Retinal pigment epithelial cell (primary cell): ENCODE measurements around the gene PLEKHM1.
"Not testable (repeated sequence)": the region's sequence is repeated elsewhere in the genome, so short reads cannot be mapped to it uniquely, and the experiment has no call there.

Source experiments
- DNase-seq: peaks from one replicate; pipeline ENCODE4 v3.0.0-alpha.2; 2010; ENCODE audit warnings: low read depth
- H3K4me3 ChIP-seq: 2 replicates; pipeline ENCODE4 v1.5.1; 2011; ENCODE audit warnings: mild to moderate bottlenecking, low read length, control low read depth, moderate library complexity
- TF ChIP-seq, protein P1 (sequence below): conservative IDR thresholded peaks from 2 replicates; pipeline ENCODE4 v1.5.1; 2011; ENCODE audit warnings: low read depth, low read length, control low read depth, inconsistent platforms

The PLEKHM1 gene

DNA sequence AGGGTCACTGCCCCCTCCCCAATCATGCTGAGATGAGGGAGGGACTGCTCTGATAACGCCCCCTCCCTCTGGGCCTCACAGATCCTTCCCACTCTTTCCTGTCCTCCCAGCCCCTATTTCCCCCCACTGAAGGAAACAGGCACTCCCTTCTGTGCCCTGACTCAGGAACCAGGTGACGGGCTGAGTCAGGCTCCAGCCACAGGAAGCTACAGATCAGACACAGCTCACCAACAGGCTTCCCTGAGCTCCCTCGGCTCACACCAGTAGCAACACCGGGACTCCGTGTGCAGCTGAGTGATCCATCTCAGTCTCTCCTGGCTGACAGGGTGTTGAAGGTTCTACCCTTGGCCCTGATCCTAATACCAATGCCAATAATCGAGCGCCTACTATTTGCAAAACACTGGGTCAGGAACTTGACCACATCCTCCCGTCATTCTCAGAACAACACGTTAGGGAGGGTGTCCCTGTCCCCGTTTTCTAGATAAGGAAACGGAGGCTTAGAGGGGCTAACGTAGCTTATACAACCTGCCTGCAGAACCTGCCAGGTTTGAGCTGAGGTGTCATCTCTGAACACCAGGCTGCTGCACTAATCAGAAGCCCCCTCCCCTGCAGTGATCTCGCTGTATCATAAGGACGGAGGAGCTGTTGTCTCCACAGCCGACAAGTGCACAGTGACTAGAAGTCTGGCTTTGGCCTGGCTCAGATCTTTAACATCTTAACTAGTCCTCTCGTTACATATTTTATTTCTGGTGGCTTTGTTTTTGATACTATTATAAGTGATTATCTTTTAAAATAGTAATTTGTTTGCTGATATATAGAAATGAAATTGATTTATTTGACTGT, 44.4 kb downstream of the PLEKHM1 start:
- peak; percentile 66 for DNase-seq
- not testable (repeated sequence) for H3K4me3 ChIP-seq

DNA sequence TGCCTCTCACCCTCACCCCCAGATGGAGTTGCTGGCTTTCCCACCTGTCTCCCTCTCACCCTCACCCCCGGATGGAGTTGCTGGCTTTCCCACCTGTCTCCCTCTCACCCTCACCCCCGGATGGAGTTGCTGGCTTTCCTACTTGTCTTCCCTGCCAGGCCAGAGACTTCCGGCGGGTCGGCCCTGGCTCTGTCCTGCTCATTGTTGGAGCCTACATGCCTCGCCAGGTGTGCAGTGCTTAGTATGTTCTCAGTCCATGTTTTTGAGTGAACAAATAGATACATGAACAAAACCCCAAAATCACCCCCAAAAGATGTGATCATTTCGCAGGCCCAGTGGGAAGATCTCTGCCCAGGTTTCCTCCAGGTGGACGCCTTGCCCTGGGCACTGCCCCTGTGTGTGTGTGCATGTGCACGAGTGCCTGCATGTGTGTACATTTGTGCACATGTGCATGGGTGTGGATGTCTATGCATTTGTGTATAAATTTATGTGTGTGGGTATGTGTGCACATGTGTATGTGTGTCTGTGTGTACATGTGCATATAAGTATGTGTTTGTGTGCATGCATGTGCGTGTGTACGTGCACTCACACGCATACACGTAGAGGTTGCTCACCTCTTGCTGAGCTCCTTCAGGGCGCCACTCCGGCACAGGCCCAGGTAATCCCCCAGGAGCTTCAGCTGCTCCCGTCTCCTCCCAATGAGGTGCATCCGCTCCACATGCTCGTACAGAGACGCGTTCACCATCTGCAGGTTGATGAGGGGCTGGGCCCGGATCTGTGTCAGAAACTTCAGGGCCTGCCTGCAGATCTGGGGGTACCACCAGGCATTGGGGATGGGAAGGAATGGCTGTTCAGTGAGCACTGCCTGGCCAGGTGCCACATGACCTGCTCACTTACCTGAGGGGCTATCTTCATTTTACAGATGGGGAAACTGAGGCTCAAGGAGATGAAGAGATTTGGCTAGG, 45.4 kb downstream of the PLEKHM1 start:
- H3K4me3 ChIP-seq, DNase-seq: not testable (repeated sequence)

DNA sequence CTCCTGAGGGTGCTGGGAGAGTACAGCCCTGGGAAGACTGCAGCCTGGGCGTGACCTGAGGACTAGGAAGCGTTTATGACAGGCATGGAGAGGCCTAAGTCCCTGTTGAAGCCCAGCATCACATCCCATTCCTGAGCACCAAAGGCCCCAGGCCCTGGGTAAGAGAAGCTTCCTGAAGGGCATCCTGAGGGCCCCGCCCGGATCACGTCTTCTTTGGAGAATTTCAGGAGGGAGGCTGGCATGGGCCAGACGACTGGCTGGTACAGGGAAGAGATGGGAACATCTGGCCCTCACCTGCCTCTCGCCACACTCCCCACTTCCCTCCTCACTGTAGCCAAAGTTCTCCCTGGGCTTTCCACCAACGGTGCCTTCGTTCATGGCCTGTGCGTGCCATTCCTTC, 46.2 kb downstream of the PLEKHM1 start:
- not testable (repeated sequence) for DNase-seq, H3K4me3 ChIP-seq

DNA sequence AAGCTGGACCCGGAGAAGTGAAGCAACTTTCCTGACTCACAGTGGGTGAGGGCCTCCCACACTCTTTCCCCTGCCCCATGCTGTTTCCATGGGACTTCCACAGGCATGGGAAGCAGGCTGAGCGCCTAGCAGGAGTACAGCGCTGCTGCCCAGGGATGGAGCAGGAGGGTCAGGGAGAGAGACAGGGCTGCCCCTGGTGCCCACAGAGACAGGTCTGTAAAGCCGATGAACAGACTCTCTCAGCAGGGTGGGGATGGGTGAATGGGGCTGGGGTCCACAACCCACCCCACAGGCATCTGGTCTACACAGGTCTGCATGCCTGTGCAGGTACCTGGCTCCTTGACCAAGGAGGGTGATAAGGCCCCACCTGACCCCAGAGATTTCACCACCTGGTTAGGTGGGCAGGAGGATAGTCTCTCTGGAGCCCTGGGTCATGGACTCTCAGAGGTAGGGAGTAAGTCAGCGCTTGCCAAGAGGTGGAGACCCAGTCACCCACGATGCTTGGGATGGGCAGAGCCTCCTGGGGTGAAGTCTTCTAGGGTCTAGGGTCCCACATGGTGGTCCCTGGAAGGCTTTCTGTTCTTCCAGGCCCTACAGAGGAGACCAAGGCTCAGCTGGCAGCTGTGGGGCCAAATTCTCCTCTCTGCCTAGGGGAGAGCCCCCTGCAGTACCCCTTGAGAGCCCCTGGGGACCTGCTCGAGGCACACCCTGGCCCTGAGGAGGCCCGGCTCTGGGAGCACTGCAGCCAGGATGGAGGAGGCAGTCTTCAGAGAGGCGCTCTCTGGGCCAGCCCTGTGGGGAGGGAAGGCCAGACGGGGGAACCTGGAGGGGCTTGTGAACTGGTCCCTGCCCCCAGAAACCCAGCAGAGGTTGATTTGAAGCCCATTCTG, 46.9 kb downstream of the PLEKHM1 start:
- DNase-seq, H3K4me3 ChIP-seq: not testable (repeated sequence)

DNA sequence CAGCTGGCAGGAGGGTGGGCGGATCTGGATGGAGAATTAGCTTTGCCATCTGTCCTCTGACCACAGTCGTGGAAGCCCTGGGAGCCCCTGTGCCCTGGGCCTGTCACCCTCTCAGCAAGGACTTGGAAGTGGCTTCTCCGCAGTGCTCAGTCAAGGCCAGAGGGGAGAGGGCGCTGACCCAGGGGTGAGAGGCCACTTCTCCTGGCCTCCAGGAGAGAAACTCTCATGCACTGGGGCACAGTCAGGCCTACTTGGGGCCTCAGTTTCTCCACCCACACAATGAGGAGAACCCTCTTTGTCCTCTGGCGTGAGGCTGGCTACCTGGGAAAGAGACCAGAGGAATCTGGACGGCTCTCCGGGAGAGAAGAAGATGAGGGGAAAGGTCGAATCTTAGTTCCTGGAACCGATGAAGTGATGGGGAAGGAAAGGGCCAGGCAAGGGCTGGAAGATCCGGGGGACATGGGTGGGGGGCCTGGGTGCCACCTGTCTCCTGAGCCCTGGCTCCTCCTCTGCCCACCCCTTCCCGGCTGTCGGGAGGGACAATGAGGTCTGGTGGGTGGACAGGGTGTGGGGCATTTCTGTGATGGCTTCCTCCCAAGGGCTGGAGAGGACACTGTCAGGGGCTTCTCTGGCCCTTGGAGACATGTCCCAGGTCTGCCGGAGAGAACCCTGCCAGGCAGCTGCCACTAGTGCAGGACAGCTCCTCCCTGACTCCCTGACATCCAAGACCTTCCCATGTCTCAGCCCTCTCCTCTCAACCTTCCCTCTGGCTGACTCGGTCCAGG, 48.8 kb downstream of the PLEKHM1 start:
- H3K4me3 ChIP-seq, result no peak overlapping the region
- TF ChIP-seq, protein P1, sequence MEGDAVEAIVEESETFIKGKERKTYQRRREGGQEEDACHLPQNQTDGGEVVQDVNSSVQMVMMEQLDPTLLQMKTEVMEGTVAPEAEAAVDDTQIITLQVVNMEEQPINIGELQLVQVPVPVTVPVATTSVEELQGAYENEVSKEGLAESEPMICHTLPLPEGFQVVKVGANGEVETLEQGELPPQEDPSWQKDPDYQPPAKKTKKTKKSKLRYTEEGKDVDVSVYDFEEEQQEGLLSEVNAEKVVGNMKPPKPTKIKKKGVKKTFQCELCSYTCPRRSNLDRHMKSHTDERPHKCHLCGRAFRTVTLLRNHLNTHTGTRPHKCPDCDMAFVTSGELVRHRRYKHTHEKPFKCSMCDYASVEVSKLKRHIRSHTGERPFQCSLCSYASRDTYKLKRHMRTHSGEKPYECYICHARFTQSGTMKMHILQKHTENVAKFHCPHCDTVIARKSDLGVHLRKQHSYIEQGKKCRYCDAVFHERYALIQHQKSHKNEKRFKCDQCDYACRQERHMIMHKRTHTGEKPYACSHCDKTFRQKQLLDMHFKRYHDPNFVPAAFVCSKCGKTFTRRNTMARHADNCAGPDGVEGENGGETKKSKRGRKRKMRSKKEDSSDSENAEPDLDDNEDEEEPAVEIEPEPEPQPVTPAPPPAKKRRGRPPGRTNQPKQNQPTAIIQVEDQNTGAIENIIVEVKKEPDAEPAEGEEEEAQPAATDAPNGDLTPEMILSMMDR, result no peak
- no peak for DNase-seq

DNA sequence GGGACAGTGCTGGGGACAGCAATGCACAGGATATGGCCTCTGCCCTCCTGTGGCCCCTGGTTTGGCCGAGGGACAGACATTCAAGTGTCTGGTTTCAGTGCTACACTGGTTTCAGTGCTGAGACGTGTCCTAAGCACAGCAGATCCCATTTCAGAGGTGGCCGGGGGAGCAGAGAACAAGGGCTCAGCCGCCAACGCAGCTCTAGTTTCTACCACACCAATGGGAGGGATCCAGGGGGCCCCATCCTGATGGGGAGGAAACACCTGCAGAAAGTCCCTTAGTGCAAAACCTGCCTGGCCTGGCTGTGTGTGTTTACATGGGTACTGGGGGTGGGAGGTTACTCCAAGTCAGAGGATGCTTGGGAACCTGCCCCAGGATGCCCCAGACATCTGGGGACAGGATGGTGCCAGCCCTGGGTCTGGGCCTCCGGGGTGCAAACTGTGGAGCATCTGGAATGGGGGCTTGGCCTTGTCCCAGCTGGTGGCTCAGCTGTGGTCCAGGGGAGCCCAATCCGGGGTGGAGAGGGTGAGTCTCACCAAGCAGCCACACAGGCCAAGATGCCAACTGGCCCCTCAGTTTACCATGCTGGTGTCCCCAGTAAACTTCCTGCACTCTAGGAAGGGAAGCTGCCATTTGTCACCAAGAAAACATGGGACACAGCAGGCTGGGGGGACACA, 49.5 kb downstream of the PLEKHM1 start:
- not testable (repeated sequence) for H3K4me3 ChIP-seq, DNase-seq

DNA sequence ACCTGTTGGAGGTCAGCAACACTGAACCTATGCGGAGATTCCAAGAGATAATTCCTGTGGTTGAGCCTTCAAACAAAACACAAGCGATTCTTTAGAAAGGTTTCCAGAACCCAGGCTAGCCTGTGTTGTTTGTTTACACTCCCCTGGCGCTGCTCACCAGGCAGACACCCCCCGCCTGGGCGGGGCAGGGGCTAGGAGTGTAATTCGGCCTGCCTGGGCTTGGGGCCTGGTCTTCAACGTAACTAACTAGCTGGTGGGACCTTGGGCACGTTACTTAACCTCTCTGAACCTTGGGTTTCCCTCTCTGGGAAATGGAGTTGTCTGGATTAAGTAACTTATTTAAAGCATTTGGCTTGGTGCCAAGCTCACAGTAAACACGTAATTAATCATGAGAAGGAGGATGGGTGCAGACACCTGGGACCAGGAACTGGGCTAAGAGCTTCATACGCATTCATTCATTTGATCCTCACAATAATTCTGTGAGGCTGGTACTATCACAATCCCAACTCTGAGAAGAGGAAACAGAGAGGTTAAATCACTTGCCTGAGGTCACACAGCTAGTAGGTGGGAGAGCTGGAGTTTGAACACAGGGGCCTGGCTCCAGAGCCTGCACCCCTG, 50.3 kb downstream of the PLEKHM1 start:
- peak; percentile 38 for DNase-seq
- H3K4me3 ChIP-seq, result no peak overlapping the region
- TF ChIP-seq, protein P1, result no peak

DNA sequence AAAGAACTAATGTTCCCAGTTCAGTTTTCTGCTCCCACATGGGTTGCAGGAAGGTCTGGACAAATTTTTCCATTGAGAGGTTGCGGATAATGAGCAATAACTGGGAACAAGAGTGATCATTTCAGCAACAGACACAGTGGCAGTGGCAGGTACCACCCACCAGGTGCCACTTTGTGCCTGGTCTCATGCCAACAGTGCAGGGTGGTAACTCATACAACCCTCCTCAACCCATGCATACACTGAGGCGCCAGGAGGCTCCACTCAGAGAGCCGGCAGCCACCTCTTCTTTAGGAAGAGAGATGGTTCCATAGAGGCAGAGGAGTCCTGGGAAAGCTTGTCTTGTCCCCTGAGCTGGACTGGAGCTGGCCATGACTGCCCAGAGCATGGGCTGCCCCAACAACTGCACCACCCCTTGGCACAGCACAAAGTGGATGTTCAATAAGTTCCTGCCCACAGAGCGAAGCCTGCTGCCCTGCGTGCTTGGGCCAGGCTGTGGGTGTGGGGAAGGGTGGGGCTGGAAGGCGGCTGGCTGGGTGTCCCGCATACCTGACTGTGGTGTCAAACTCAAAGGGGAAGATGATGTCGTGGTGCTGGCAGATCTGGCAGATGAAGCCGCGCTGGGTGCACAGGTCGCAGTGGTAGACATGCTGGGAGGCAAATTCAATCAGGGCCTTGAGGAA, 51.5 kb downstream of the PLEKHM1 start:
- no peak for DNase-seq
- no peak overlapping the region for H3K4me3 ChIP-seq
- TF ChIP-seq, protein P1, result no peak
